ENCODE data around the gene LIX1L.

GRCh38 chr1:145937436-145937835, 20.4 kb downstream of the LIX1L start:
- no peak for TF ChIP-seq CTCF (IDR thresholded peaks at IDR 0.05)
- no peak for TF ChIP-seq POLR2A (IDR thresholded peaks at IDR 0.05)
